Loucy (cell line): ENCODE results near the gene PGBD5.
"Not testable (repeated sequence)": the region's sequence is repeated elsewhere in the genome, so short reads cannot be mapped to it uniquely, and the experiment has no call there.

Source experiments
- H2AFZ ChIP-seq: fragments of 200-600 bp; sonication (generic); 2 replicates; pipeline ENCODE4 v1.6.0; 2016; ENCODE audit warnings: antibody characterized with exemption, mild to moderate bottlenecking, low read length, moderate library complexity
- H3F3A ChIP-seq: fragments of 200-600 bp; 2 replicates; pipeline ENCODE4 v1.6.0; 2016; ENCODE audit warnings: antibody characterized with exemption, low read depth, mild to moderate bottlenecking
- H3K27me3 ChIP-seq: fragments of 200-600 bp; sonication (generic); 2 replicates; pipeline ENCODE4 v1.6.1; 2014; ENCODE audit warnings: low read length, mild to moderate bottlenecking; ENCODE audit not compliant: insufficient read depth, poor library complexity, severe bottlenecking
- H3K36me3 ChIP-seq: fragments of 200-600 bp; sonication (generic); 2 replicates; pipeline ENCODE4 v1.6.1; 2016; ENCODE audit warnings: low read length; ENCODE audit not compliant: insufficient read depth
- H3K4me1 ChIP-seq: fragments of 200-600 bp; sonication (generic); 2 replicates; pipeline ENCODE4 v1.5.1; 2014; ENCODE audit warnings: low read length, mild to moderate bottlenecking; ENCODE audit not compliant: insufficient read depth, poor library complexity, severe bottlenecking
- H3K4me2 ChIP-seq: fragments of 200-600 bp; sonication (generic); 2 replicates; pipeline ENCODE4 v1.6.0; 2014; ENCODE audit warnings: antibody characterized with exemption, low read length, low read depth, mild to moderate bottlenecking; ENCODE audit not compliant: poor library complexity, severe bottlenecking
- H3K4me3 ChIP-seq: fragments of 200-600 bp; sonication (generic); 2 replicates; pipeline ENCODE4 v1.5.1; 2014; ENCODE audit warnings: low read length, mild to moderate bottlenecking, mixed read lengths; ENCODE audit not compliant: poor library complexity, severe bottlenecking
- H3K79me2 ChIP-seq: fragments of 200-600 bp; sonication (generic); 2 replicates; pipeline ENCODE4 v1.6.1; 2014; ENCODE audit warnings: low read length; ENCODE audit not compliant: insufficient read depth
- H3K9ac ChIP-seq: fragments of 200-600 bp; sonication (generic); 2 replicates; pipeline ENCODE4 v1.6.0; 2014; ENCODE audit warnings: mild to moderate bottlenecking, low read depth, low read length, moderate library complexity; ENCODE audit not compliant: poor library complexity, severe bottlenecking
- H3K9me2 ChIP-seq: fragments of 200-600 bp; sonication (generic); replicated peaks from 2 replicates; pipeline ENCODE4 v1.6.1; 2016; ENCODE audit warnings: low read depth, low read length, mixed read lengths
- H3K9me3 ChIP-seq: fragments of 200-600 bp; sonication (generic); 2 replicates; pipeline ENCODE4 v1.6.1; 2014; ENCODE audit warnings: mild to moderate bottlenecking, antibody characterized with exemption, low read length, low read depth; ENCODE audit not compliant: insufficient read depth
- H4K20me1 ChIP-seq: fragments of 200-600 bp; sonication (generic); 2 replicates; pipeline ENCODE4 v1.6.0; 2014; ENCODE audit warnings: antibody characterized with exemption, low read length, mild to moderate bottlenecking; ENCODE audit not compliant: insufficient read depth, poor library complexity, severe bottlenecking
- EZH2phosphoT487 ChIP-seq: fragments of 200-600 bp; IDR thresholded peaks from 2 replicates; pipeline ENCODE4 v1.6.1; 2018; ENCODE audit warnings: antibody characterized with exemption, mild to moderate bottlenecking, moderate library complexity, borderline replicate concordance
- TF ChIP-seq, protein P1 (sequence below): fragments of 200-600 bp; sonication (generic); conservative IDR thresholded peaks from 2 replicates; pipeline ENCODE4 v1.5.1; 2014; ENCODE audit warnings: mild to moderate bottlenecking, antibody characterized with exemption, low read length

Gene PGBD5

GRCh38 chr1:230423261-230423660 is 2.9 kb downstream of the PGBD5 start:
- no peaks in the 10 kb centered on the region for H3K36me3 ChIP-seq
- no peak overlapping the region for H3K4me2 ChIP-seq
- H3K4me3 ChIP-seq = no peak overlapping the region
- H3K9me3 ChIP-seq = no peaks in the 10 kb centered on the region
- TF ChIP-seq, protein P1, sequence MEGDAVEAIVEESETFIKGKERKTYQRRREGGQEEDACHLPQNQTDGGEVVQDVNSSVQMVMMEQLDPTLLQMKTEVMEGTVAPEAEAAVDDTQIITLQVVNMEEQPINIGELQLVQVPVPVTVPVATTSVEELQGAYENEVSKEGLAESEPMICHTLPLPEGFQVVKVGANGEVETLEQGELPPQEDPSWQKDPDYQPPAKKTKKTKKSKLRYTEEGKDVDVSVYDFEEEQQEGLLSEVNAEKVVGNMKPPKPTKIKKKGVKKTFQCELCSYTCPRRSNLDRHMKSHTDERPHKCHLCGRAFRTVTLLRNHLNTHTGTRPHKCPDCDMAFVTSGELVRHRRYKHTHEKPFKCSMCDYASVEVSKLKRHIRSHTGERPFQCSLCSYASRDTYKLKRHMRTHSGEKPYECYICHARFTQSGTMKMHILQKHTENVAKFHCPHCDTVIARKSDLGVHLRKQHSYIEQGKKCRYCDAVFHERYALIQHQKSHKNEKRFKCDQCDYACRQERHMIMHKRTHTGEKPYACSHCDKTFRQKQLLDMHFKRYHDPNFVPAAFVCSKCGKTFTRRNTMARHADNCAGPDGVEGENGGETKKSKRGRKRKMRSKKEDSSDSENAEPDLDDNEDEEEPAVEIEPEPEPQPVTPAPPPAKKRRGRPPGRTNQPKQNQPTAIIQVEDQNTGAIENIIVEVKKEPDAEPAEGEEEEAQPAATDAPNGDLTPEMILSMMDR = no peak
- TF ChIP-seq EZH2phosphoT487 = no peak
- no peaks in the 10 kb centered on the region for H3K27me3 ChIP-seq
- no peaks in the 10 kb centered on the region for H3K79me2 ChIP-seq
- no peaks in the 10 kb centered on the region for H4K20me1 ChIP-seq
- H3F3A ChIP-seq = no peaks in the 10 kb centered on the region
- H3K4me1 ChIP-seq = no peaks in the 10 kb centered on the region
- no peak overlapping the region for H2AFZ ChIP-seq
- H3K9ac ChIP-seq = no peak overlapping the region
- no peaks in the 10 kb centered on the region for H3K9me2 ChIP-seq

DNA sequence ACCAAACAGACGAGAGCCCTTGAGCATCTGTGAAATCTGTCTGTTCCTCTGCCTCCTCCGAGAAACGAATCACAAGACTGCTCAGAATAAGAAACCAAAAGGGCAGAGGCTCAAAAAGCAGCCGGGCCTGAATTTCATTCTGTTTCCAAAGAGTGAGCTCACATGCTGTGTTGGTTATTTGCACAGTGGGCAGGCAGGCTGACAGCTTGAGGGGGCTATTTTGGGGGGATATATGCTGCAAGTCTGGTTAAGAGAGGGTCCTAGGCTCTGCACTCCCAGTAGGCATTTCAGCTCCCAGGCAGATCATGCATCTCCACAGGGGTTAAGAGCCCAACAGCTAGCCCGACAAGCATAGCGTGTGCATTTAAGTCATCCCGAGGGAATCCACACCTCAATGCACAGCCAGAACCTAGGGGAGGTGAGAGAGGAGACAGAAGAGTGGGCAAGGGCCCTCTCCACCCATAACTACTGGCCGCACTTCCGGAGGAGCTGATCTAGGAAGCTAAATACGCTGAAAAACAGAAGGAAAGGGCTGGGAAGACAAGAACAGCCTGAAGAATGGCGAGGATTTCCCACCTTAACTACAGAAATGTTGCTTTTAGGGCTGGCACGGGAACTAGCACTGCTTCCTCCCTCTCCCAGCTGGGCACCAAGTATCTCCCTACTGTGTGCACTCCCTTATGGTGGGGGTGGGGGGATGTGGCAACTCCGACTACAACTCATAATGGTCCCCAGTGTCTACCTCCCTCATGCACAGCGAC is 3.7 kb downstream of the PGBD5 start:
- Histone ChIP-seq H3K9ac (no peak overlapping the region), H3K9me2 (no peaks in the 10 kb centered on the region), H4K20me1 (no peaks in the 10 kb centered on the region), H3K36me3 (no peaks in the 10 kb centered on the region), H3K4me1 (no peaks in the 10 kb centered on the region), H3K4me2 (no peak overlapping the region), H3K9me3 (no peaks in the 10 kb centered on the region), H3F3A (no peaks in the 10 kb centered on the region), H3K27me3 (no peaks in the 10 kb centered on the region), H3K4me3 (no peak overlapping the region), H2AFZ (no peak overlapping the region), H3K79me2 (no peaks in the 10 kb centered on the region)
- TF ChIP-seq, protein P1 = no peak
- no peak for TF ChIP-seq EZH2phosphoT487

DNA sequence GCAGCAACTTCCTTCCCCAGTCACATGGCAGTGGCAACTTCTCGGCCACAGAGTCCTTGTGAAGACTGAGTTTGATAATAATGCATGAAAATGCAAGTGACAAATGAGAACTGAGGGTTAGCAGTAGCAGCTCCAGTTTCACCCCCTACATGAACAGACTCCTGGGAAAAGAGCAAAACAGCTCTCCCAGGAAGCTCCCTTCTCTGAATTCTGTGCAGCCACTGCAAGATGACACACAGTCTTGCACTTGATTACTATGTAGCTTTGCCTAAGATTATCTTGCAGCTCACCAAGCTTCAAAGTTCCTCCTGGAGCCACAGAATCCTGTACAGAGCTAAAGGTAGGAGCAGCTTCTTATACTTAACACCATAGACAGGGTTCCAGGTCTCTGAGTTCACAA is 4.7 kb downstream of the PGBD5 start:
- H3K36me3 ChIP-seq = no peaks in the 10 kb centered on the region
- H3K4me2 ChIP-seq = no peak overlapping the region
- H4K20me1 ChIP-seq = no peaks in the 10 kb centered on the region
- H3K9me3 ChIP-seq = no peaks in the 10 kb centered on the region
- H3F3A ChIP-seq = no peaks in the 10 kb centered on the region
- H3K4me3 ChIP-seq = no peak overlapping the region
- no peaks in the 10 kb centered on the region for H3K27me3 ChIP-seq
- TF ChIP-seq, protein P1 = no peak
- TF ChIP-seq EZH2phosphoT487 = no peak
- H3K9ac ChIP-seq = no peak overlapping the region
- no peaks in the 10 kb centered on the region for H3K79me2 ChIP-seq
- H3K9me2 ChIP-seq = no peaks in the 10 kb centered on the region
- H3K4me1 ChIP-seq = no peaks in the 10 kb centered on the region
- H2AFZ ChIP-seq = no peak overlapping the region

DNA sequence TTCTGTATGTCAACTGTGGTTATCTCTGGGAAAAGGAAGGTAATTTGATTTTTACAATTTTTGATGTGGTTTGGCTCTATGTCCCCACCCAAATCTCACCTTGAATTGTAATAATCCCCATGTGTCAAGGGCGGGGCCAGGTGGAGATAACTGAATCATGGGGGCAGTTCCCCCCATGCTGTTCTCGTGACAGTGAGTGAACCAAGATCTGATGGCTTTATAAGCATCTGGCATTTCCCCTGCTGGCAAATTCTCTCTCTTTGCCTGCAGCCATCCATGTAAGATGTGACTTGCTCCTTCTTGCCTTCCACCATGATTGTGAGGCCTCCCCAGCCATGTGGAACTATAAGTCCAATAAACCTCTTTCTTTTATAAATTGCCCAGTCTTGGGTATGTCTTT is 5.8 kb downstream of the PGBD5 start:
- not testable (repeated sequence) for H3K9me3 ChIP-seq, H3K79me2 ChIP-seq, H3K4me3 ChIP-seq, H3K27me3 ChIP-seq, H2AFZ ChIP-seq, H3K36me3 ChIP-seq, H3F3A ChIP-seq, H3K9me2 ChIP-seq, H3K4me2 ChIP-seq, H3K4me1 ChIP-seq, H3K9ac ChIP-seq, H4K20me1 ChIP-seq
